GM23248 (cell line): Measurements from ENCODE around the gene GNAL. TPM values are rescaled to one million over a fixed set of nuclear protein-coding genes. Genes with fewer than 3 reads are reported as not detected.

Source experiments
- DNase-seq: peaks from one replicate; pipeline ENCODE4 v3.0.0-alpha.2; 2015
- H2AFZ ChIP-seq: fragments of 200-600 bp; sonication (generic); 2 replicates; pipeline ENCODE4 v1.6.1; 2016; ENCODE audit warnings: antibody characterized with exemption
- H3F3A ChIP-seq: fragments of 200-600 bp; sonication (generic); 2 replicates; pipeline ENCODE4 v1.6.1; 2016; ENCODE audit warnings: mild to moderate bottlenecking, antibody characterized with exemption, mixed run types; ENCODE audit not compliant: insufficient read depth
- H3K27ac ChIP-seq: fragments of 200-600 bp; sonication (generic); 2 replicates; pipeline ENCODE4 v1.5.1; 2016; ENCODE audit warnings: mild to moderate bottlenecking
- H3K27me3 ChIP-seq: fragments of 200-600 bp; sonication (generic); replicated peaks from 2 replicates; pipeline ENCODE4 v1.6.1; 2016; ENCODE audit warnings: mild to moderate bottlenecking; ENCODE audit not compliant: insufficient read depth
- H3K36me3 ChIP-seq: fragments of 200-600 bp; sonication (generic); 2 replicates; pipeline ENCODE4 v1.6.1; 2016; ENCODE audit warnings: low read depth, mild to moderate bottlenecking
- H3K4me1 ChIP-seq: fragments of 200-600 bp; sonication (generic); 2 replicates; pipeline ENCODE4 v1.6.1; 2016; ENCODE audit warnings: mild to moderate bottlenecking; ENCODE audit not compliant: insufficient read depth
- H3K4me2 ChIP-seq: fragments of 200-600 bp; sonication (generic); one replicate; pipeline ENCODE4 v1.6.1; 2016; ENCODE audit warnings: mild to moderate bottlenecking; ENCODE audit not compliant: unreplicated experiment
- H3K4me3 ChIP-seq: fragments of 200-600 bp; sonication (generic); 2 replicates; pipeline ENCODE4 v1.5.1; 2016; ENCODE audit warnings: mild to moderate bottlenecking
- H3K79me2 ChIP-seq: fragments of 200-600 bp; sonication (generic); 2 replicates; pipeline ENCODE4 v1.6.1; 2016; ENCODE audit warnings: mild to moderate bottlenecking; ENCODE audit not compliant: insufficient read depth
- H3K9ac ChIP-seq: fragments of 200-600 bp; sonication (generic); 2 replicates; pipeline ENCODE4 v1.6.1; 2016; ENCODE audit warnings: mild to moderate bottlenecking
- H3K9me2 ChIP-seq: fragments of 200-600 bp; sonication (generic); 2 replicates; pipeline ENCODE4 v1.6.1; 2016; ENCODE audit warnings: mixed run types, mild to moderate bottlenecking, moderate library complexity; ENCODE audit not compliant: insufficient read depth
- H3K9me3 ChIP-seq: fragments of 200-600 bp; sonication (generic); one replicate; pipeline ENCODE4 v1.6.1; 2017; ENCODE audit warnings: low read depth
- H4K20me1 ChIP-seq: fragments of 200-600 bp; sonication (generic); 2 replicates; pipeline ENCODE4 v1.6.0; 2016; ENCODE audit not compliant: insufficient read depth
- EZH2 ChIP-seq: fragments of 200-600 bp; sonication (generic); IDR thresholded peaks from 2 replicates; pipeline ENCODE4 v1.6.1; 2018; ENCODE audit warnings: antibody characterized with exemption, mild to moderate bottlenecking; ENCODE audit not compliant: insufficient read depth, poor library complexity, severe bottlenecking
- EZH2phosphoT487 ChIP-seq: fragments of 200-600 bp; sonication (generic); IDR thresholded peaks from 2 replicates; pipeline ENCODE4 v1.6.1; 2018; ENCODE audit warnings: antibody characterized with exemption, moderate library complexity, mild to moderate bottlenecking, low read depth; ENCODE audit not compliant: insufficient read depth
- WGBS, 2 experiments: methylation state at CpG; one replicate each; pipeline ENCODE4 v1.1.6; 2015 to 2017; ENCODE audit warnings: low lambda C conversion rate in 2 of 2, low coverage in 1 of 2; ENCODE audit errors: missing lambda C conversion rate in 2 of 2; 5-methylcytosine and 5-hydroxymethylcytosine counted together
- in situ Hi-C: fragments of 300-500 bp; cut with MboI; formaldehyde crosslinking; loops from 2 replicates; pipeline ENCODE4 v1.15.0; 2020
- polyA plus RNA-seq: library from polyadenylated mRNA; unstranded; fragments of >200 nt; fragmentation: Nextera tagmentation; extraction: Ambion mirVana; gene quantifications from 2 replicates; pipeline ENCODE4 v1.2.1, GENCODE V29; 2016
- total RNA-seq: library from RNA; depleted of rRNA; stranded (reverse); fragments of >200 nt; shearing (Covaris generic); gene quantifications from 2 replicates; pipeline ENCODE4 v1.2.3, GENCODE V29; 2014

The GNAL gene
- total and polyA plus RNA-seq, 2 experiments from 2014 or later, result 0.19 to 3.0 TPM

GRCh38 chr18:11859903-11860407 lies 170.9 kb downstream of the GNAL start:
- Histone ChIP-seq H3K4me2 (no peak overlapping the region), H3F3A (peaks cover 42% of the 10 kb centered on the region), H3K27ac (peak overlapping the region; percentile 40), H4K20me1 (no peaks in the 10 kb centered on the region), H3K27me3 (no peaks in the 10 kb centered on the region), H3K9me3 (no peaks in the 10 kb centered on the region), H2AFZ (0 out of 2 replicates have a peak overlapping the region, but pooled peaks have one; percentile 3), H3K9ac (no peak overlapping the region), H3K9me2 (no peaks in the 10 kb centered on the region), H3K36me3 (no peaks in the 10 kb centered on the region), H3K4me3 (no peak overlapping the region), H3K4me1 (peaks cover 26% of the 10 kb centered on the region), H3K79me2 (peaks cover 6% of the 10 kb centered on the region)
- no peak for TF ChIP-seq EZH2phosphoT487
- TF ChIP-seq EZH2, result no peak
- 39 to 50% methylated on average over 4 of the region's 4 CpGs for WGBS, 2 experiments
- peak; percentile 83 for DNase-seq
- in situ Hi-C loops, result no loop called here

GRCh38 chr18:11860594-11861450 lies 171.8 kb downstream of the GNAL start:
- H3K27ac ChIP-seq, result peak overlapping the region; percentile 40

GRCh38 chr18:11861583-11862288 lies 172.7 kb downstream of the GNAL start:
- DNase-seq, result no peak
- Histone ChIP-seq H3K4me3 (no peak overlapping the region), H3K36me3 (no peaks in the 10 kb centered on the region), H3F3A (peaks cover 24% of the 10 kb centered on the region), H3K27ac (no peak overlapping the region), H3K27me3 (no peaks in the 10 kb centered on the region), H4K20me1 (no peaks in the 10 kb centered on the region), H3K4me1 (peaks cover 16% of the 10 kb centered on the region), H3K79me2 (no peaks in the 10 kb centered on the region), H2AFZ (no peak overlapping the region), H3K4me2 (no peak overlapping the region), H3K9me3 (no peaks in the 10 kb centered on the region), H3K9me2 (no peaks in the 10 kb centered on the region), H3K9ac (no peak overlapping the region)
- in situ Hi-C loops, result no loop called here
- WGBS, 2 experiments, result 80 to 82% methylated on average over 15 to 20 of the region's 20 CpGs
- TF ChIP-seq EZH2 (no peak), EZH2phosphoT487 (no peak)

More at GRCh38 chr18:11860594-11861450, 171.8 kb downstream of the GNAL start:
- DNase-seq, result no peak
- Histone ChIP-seq H3K4me1 (peaks cover 26% of the 10 kb centered on the region), H3K4me3 (no peak overlapping the region), H2AFZ (0 out of 2 replicates have a peak overlapping the region, but pooled peaks have one; percentile 3), H3F3A (peaks cover 33% of the 10 kb centered on the region), H4K20me1 (no peaks in the 10 kb centered on the region), H3K9me3 (no peaks in the 10 kb centered on the region), H3K9ac (no peak overlapping the region), H3K36me3 (no peaks in the 10 kb centered on the region), H3K79me2 (no peaks in the 10 kb centered on the region), H3K4me2 (no peak overlapping the region), H3K9me2 (no peaks in the 10 kb centered on the region), H3K27me3 (no peaks in the 10 kb centered on the region)
- in situ Hi-C loops, result no loop called here
- WGBS, 2 experiments, result 83 to 86% methylated on average over 13 to 16 of the region's 17 CpGs
- TF ChIP-seq EZH2phosphoT487, result no peak
- TF ChIP-seq EZH2, result no peak

- H3K4me3 ChIP-seq, result no peak overlapping the region
- TF ChIP-seq EZH2 (no peak), EZH2phosphoT487 (no peak)
- H4K20me1 ChIP-seq, result no peaks in the 10 kb centered on the region
- H3K36me3 ChIP-seq, result no peaks in the 10 kb centered on the region
- H3K27me3 ChIP-seq, result no peaks in the 10 kb centered on the region
- H3K9me3 ChIP-seq, result no peaks in the 10 kb centered on the region
- no peak for DNase-seq
- no peak overlapping the region for H3K27ac ChIP-seq
- H3F3A ChIP-seq, result peaks cover 18% of the 10 kb centered on the region; the same call in 1 of the 2 replicates
- H2AFZ ChIP-seq, result no peak overlapping the region
- no peak overlapping the region for H3K4me2 ChIP-seq
- H3K4me1 ChIP-seq, result peaks cover 10% of the 10 kb centered on the region
- in situ Hi-C loops, result no loop called here
- H3K9me2 ChIP-seq, result no peaks in the 10 kb centered on the region
- H3K79me2 ChIP-seq, result no peaks in the 10 kb centered on the region
- no peak overlapping the region for H3K9ac ChIP-seq
- 82 to 86% methylated on average over 6 of the region's 6 CpGs for WGBS, 2 experiments
Observed at GRCh38 chr18:11862468-11863137, 173.5 kb downstream of the GNAL start.
